HepG2 (cell line): Measurements from ENCODE around the gene GOLPH3. TPM values are rescaled to one million over a fixed set of nuclear protein-coding genes. Genes with fewer than 3 reads are reported as not detected.

Experiments used
- ATAC-seq: fragments of 200-7000 bp; cut with Tn5 transposase; 3 replicates; pipeline ENCODE4 v1.9.1; 2020; ENCODE audit warnings: mild to moderate bottlenecking, moderate library complexity
- Bru-seq: library from RNA; stranded (reverse); fragments of 400-500 nt; gene quantifications from one replicate; lab custom pipeline; 2021; lab: Mats Ljungman, UMichigan
- BruChase-seq, 2 experiments: library from RNA; stranded (reverse); fragments of 400-500 nt; gene quantifications; one replicate each; lab custom pipeline; 2021; lab: Mats Ljungman, UMichigan
- BruUV-seq: library from RNA; stranded (reverse); fragments of 400-500 nt; replicated peaks from 2 replicates; lab custom pipeline; 2021; lab: Mats Ljungman, UMichigan
- CTCF ChIA-PET: fragments of 300-600 bp; formaldehyde crosslinking; extraction: SDS; loops from one replicate; lab custom pipeline; 2021; ENCODE audit warnings: low total read pairs, inconsistent platforms, low intra/inter-chr PET ratio; lab: Yijun Ruan, JAX
- POLR2A ChIA-PET: fragments of 350-600 bp; sonication (Branson Sonifier 250); formaldehyde crosslinking; loops from one replicate; lab custom pipeline; 2020; ENCODE audit warnings: antibody characterized with exemption, inconsistent platforms; lab: Yijun Ruan, JAX
- DNase-seq: peaks from one replicate; pipeline ENCODE4 v3.0.0-alpha.2; 2015; ENCODE audit warnings: low spot score
- FAIRE-seq: peaks from 3 replicates; lab custom pipeline; 2011; peaks lifted over from hg19 to GRCh38; lab: Jason Lieb, UNC
- H2AFZ ChIP-seq: one replicate; pipeline ENCODE4 v1.6.1; 2011; ENCODE audit warnings: low read length, inconsistent platforms
- H3K27ac ChIP-seq: fragments of 300-600 bp; 3 replicates; pipeline ENCODE4 v1.8.0; 2011; ENCODE audit warnings: mixed run types, mild to moderate bottlenecking, mixed read lengths, low read length, inconsistent platforms; ENCODE audit not compliant: insufficient read depth; ENCODE audit errors: extremely low read length
- H3K27me3 ChIP-seq, 2 experiments: fragments of 200-600 bp in 1 of 2; 2 replicates in 1 of 2; 3 replicates in 1 of 2; pipeline versions ENCODE4 v1.6.0 to v1.8.0; 2011; ENCODE audit warnings: low read length in 2 of 2, mild to moderate bottlenecking in 2 of 2, moderate library complexity in 2 of 2, inconsistent platforms in 1 of 2; ENCODE audit not compliant: insufficient read depth in 2 of 2, control insufficient read depth in 1 of 2
- H3K36me3 ChIP-seq, 2 experiments: fragments of 200-600 bp in 1 of 2; replicated peaks in 1 of 2; 2 replicates in 1 of 2; 3 replicates in 1 of 2; pipeline versions ENCODE4 v1.5.1 to v1.8.0; 2011; ENCODE audit warnings: low read length in 2 of 2, inconsistent platforms in 1 of 2; ENCODE audit not compliant: insufficient read depth in 2 of 2, control insufficient read depth in 1 of 2
- H3K4me1 ChIP-seq: 2 replicates; pipeline ENCODE4 v1.5.1; 2012; ENCODE audit warnings: low read length, inconsistent platforms; ENCODE audit not compliant: insufficient read depth
- H3K4me2 ChIP-seq: 2 replicates; pipeline ENCODE4 v1.6.0; 2011; ENCODE audit warnings: low read depth, low read length, inconsistent platforms
- H3K4me3 ChIP-seq, 3 experiments: fragments of 200-600 bp in 1 of 3; sonication (generic), shearing (Covaris generic) in 1 of 3; replicated peaks in 1 of 3; 2 replicates each; pipeline ENCODE4 v1.5.1; 2011 to 2016; ENCODE audit warnings: low read length in 3 of 3, inconsistent platforms in 2 of 3, low read depth in 2 of 3, mild to moderate bottlenecking in 2 of 3, control low read depth in 1 of 3, mixed read lengths in 1 of 3; ENCODE audit not compliant: insufficient read depth in 1 of 3
- H3K79me2 ChIP-seq: one replicate; pipeline ENCODE4 v1.6.1; 2011; ENCODE audit warnings: low read length, inconsistent platforms; ENCODE audit not compliant: insufficient read depth
- H3K9ac ChIP-seq: 2 replicates; pipeline ENCODE4 v1.6.0; 2011; ENCODE audit warnings: mild to moderate bottlenecking, low read depth, low read length, inconsistent platforms; ENCODE audit not compliant: insufficient read depth
- H3K9me3 ChIP-seq: 2 replicates; pipeline ENCODE4 v1.5.1; 2012; ENCODE audit warnings: mild to moderate bottlenecking, low read length
- H4K20me1 ChIP-seq: 2 replicates; pipeline ENCODE4 v1.6.0; 2011; ENCODE audit warnings: inconsistent platforms, mild to moderate bottlenecking, low read length, moderate library complexity; ENCODE audit not compliant: insufficient read depth
- ATM ChIP-seq: fragments of 450-650 bp; IDR thresholded peaks from 2 replicates; pipeline ENCODE4 v1.7.1; 2017; ENCODE audit warnings: mild to moderate bottlenecking, borderline replicate concordance
- DNMT1 ChIP-seq: sonication (generic); formaldehyde crosslinking; IDR thresholded peaks from 2 replicates; pipeline ENCODE4 v1.5.1; 2020; ENCODE audit warnings: mild to moderate bottlenecking, missing genetic modification reagents
- DNMT3B ChIP-seq: conservative IDR thresholded peaks from 2 replicates; pipeline ENCODE4 v1.6.1; 2016; ENCODE audit warnings: missing biosample characterization, control low read depth
- ELF4 ChIP-seq: sonication (generic); formaldehyde crosslinking; IDR thresholded peaks from 2 replicates; pipeline ENCODE4 v1.5.0; 2020; ENCODE audit warnings: missing genetic modification reagents, mild to moderate bottlenecking, moderate library complexity, borderline replicate concordance
- FOXA3 ChIP-seq: IDR thresholded peaks from 2 replicates; pipeline ENCODE4 v1.6.1; 2016; ENCODE audit warnings: missing genetic modification reagents, missing compliant biosample characterization
- PHF8 ChIP-seq: sonication (generic); formaldehyde crosslinking; IDR thresholded peaks from 2 replicates; pipeline ENCODE4 v1.5.0; 2020; ENCODE audit warnings: missing genetic modification reagents
- ZBTB2 ChIP-seq: sonication (generic); formaldehyde crosslinking; IDR thresholded peaks from 2 replicates; pipeline ENCODE4 v1.8.0; 2022; ENCODE audit warnings: low read depth, missing genetic modification reagents
- ZBTB7B ChIP-seq: sonication (generic); formaldehyde crosslinking; IDR thresholded peaks from 2 replicates; pipeline ENCODE4 v1.4.0; 2020; ENCODE audit warnings: missing genetic modification reagents
- ZFP36 ChIP-seq: fragments of 150-350 bp; IDR thresholded peaks from 2 replicates; pipeline ENCODE4 v1.6.1; 2018; ENCODE audit warnings: borderline replicate concordance, low read length, low read depth; ENCODE audit not compliant: partially characterized antibody
- ZMAT3 ChIP-seq: sonication (generic); formaldehyde crosslinking; conservative IDR thresholded peaks from 2 replicates; pipeline ENCODE4 v1.7.0; 2021; ENCODE audit warnings: missing genetic modification reagents
- ZNF136 ChIP-seq: sonication (generic); formaldehyde crosslinking; IDR thresholded peaks from 2 replicates; pipeline ENCODE4 v1.8.1; 2022; ENCODE audit warnings: low read depth, mild to moderate bottlenecking, moderate library complexity, missing genetic modification reagents
- ZNF225 ChIP-seq: sonication (generic); formaldehyde crosslinking; IDR thresholded peaks from 2 replicates; pipeline ENCODE4 v1.4.0; 2020; ENCODE audit warnings: mild to moderate bottlenecking, missing genetic modification reagents
- ZNF451 ChIP-seq: sonication (generic); formaldehyde crosslinking; IDR thresholded peaks from 2 replicates; pipeline ENCODE4 v1.5.0; 2020; ENCODE audit warnings: mild to moderate bottlenecking, missing genetic modification reagents
- ZSCAN20 ChIP-seq: sonication (generic); formaldehyde crosslinking; IDR thresholded peaks from 2 replicates; pipeline ENCODE4 v1.4.0; 2020; ENCODE audit warnings: missing genetic modification reagents, mild to moderate bottlenecking, borderline replicate concordance
- WGBS: methylation state at CpG from one replicate; pipeline ENCODE4 v1.1.6; 2017; ENCODE audit warnings: low lambda C conversion rate; 5-methylcytosine and 5-hydroxymethylcytosine counted together
- in situ Hi-C: cut with HindIII; loops from 2 replicates; pipeline ENCODE4 v1.10.0; 2017; ENCODE audit warnings: low pct_unique_long_range_greater_than_20kb; ENCODE audit not compliant: extremely low pct_ligation_motif_present
- intact Hi-C: fragments of 100-400 bp; cut with micrococcal nuclease; formaldehyde crosslinking; loops from one replicate; pipeline ENCODE4 v1.10.0; 2022; ENCODE audit not compliant: unreplicated experiment
- long read RNA-seq, 2 experiments: library from RNA in 1 of 2; library from polyadenylated mRNA in 1 of 2; stranded (forward) in 1 of 2; unstranded in 1 of 2; transcript quantifications; one replicate each; pipeline ENCODE4 v2.0.0, GENCODE V29; 2019 to 2022
- polyA minus RNA-seq, 3 experiments: library from RNA; depleted of rRNA, polyadenylated mRNA; stranded (reverse); fragments of >200 nt; gene quantifications; 2 replicates each; pipeline ENCODE4 v1.2.3, GENCODE V29; 2011; ENCODE audit warnings: low replicate concordance in 1 of 3
- polyA plus RNA-seq, 8 experiments: library from polyadenylated mRNA; depleted of rRNA in 3 of 8; stranded (reverse) in 7 of 8; unstranded in 1 of 8; fragments of >200 nt; fragmentation: Illumina TruSeq in 4 of 8; extraction: Trizol in 4 of 8; gene quantifications; 2 replicates each; pipeline versions ENCODE4 v1.2.1 to v1.2.3, GENCODE V29; 2011 to 2016; ENCODE audit warnings: low read depth in 4 of 8, missing spikeins in 1 of 8, mixed read lengths in 1 of 8; ENCODE audit not compliant: insufficient read depth in 1 of 8
- total RNA-seq, 5 experiments: library from RNA; depleted of rRNA; stranded (reverse); fragments of >200 nt; fragmentation: Illumina TruSeq; extraction: Trizol; gene quantifications; 2 replicates each; pipeline ENCODE4 v1.2.3, GENCODE V29; 2016; ENCODE audit warnings: low read depth in 1 of 5
- TF ChIP-seq, protein P1 (sequence below): sonication (generic); formaldehyde crosslinking; IDR thresholded peaks from 2 replicates; pipeline ENCODE4 v1.8.1; 2023; ENCODE audit warnings: mild to moderate bottlenecking, missing genetic modification reagents

GOLPH3 gene
- total RNA-seq (2016; rRNA removed; fragmentation: Illumina TruSeq; extraction: Trizol) = 84.5 and 102 TPM in 2 replicates
- total RNA-seq (2016; cell fraction: cytosol; rRNA removed; fragmentation: Illumina TruSeq; extraction: Trizol; ENCODE audit: low read depth) = 20.7 and 21.6 TPM in 2 replicates
- 86.0 and 93.9 TPM in 2 replicates for total RNA-seq (2016; cell fraction: insoluble cytoplasmic fraction; rRNA removed; fragmentation: Illumina TruSeq; extraction: Trizol)
- 76.0 and 82.4 TPM in 2 replicates for total RNA-seq (2016; cell fraction: membrane; rRNA removed; fragmentation: Illumina TruSeq; extraction: Trizol)
- 42.1 and 43.2 TPM in 2 replicates for total RNA-seq (2016; cell fraction: nucleus; rRNA removed; fragmentation: Illumina TruSeq; extraction: Trizol)
- polyA plus RNA-seq (2011; rRNA removed) = 52.5 and 59.5 TPM in 2 replicates
- 36.8 and 52.8 TPM in 2 replicates for polyA plus RNA-seq (2011; cell fraction: cytosol; rRNA removed)
- 22.0 TPM in 2 replicates for polyA plus RNA-seq (2011; cell fraction: nucleus; rRNA removed)
- polyA plus RNA-seq (2012) = 57.7 and 69.6 TPM in 2 replicates
- polyA plus RNA-seq (2016; cell fraction: cytosol; fragmentation: Illumina TruSeq; extraction: Trizol; ENCODE audit: low read depth) = 12.8 and 16.5 TPM in 2 replicates
- 135 and 138 TPM in 2 replicates for polyA plus RNA-seq (2016; cell fraction: insoluble cytoplasmic fraction; fragmentation: Illumina TruSeq; extraction: Trizol; ENCODE audit: low read depth)
- polyA plus RNA-seq (2016; cell fraction: membrane; fragmentation: Illumina TruSeq; extraction: Trizol; ENCODE audit: low read depth) = 56.5 and 60.8 TPM in 2 replicates
- polyA plus RNA-seq (2016; cell fraction: nucleus; fragmentation: Illumina TruSeq; extraction: Trizol; ENCODE audit: insufficient read depth, low read depth) = 72.8 and 76.3 TPM in 2 replicates
- 91.4 and 138 TPM in 2 replicates for polyA minus RNA-seq (2011; rRNA and poly(A)+ RNA removed; ENCODE audit: low replicate concordance)
- polyA minus RNA-seq (2011; cell fraction: cytosol; rRNA and poly(A)+ RNA removed) = 69.1 and 70.2 TPM in 2 replicates
- 52.3 and 58.3 TPM in 2 replicates for polyA minus RNA-seq (2011; cell fraction: nucleus; rRNA and poly(A)+ RNA removed)
- Bru-seq, nascent RNA = percentile 96 among the genes with signal in this experiment
- BruChase-seq, experiment 1, labeled RNA remaining after a 6-hour chase = percentile 97 among the genes with signal in this experiment
- percentile 96 among the genes with signal in this experiment for BruChase-seq, experiment 2, labeled RNA remaining after a 2-hour chase
- long read RNA-seq, experiment 1, transcript GOLPH3-201 (4 exons, 2,721 nt) = major isoform, 113 of 123 reads
- long read RNA-seq, experiment 1, partial matches to known transcripts = 1 of 123 reads
- long read RNA-seq, experiment 1, other reads (novel, unspliced or antisense) = 5 of 123 reads
- long read RNA-seq, experiment 2, transcript GOLPH3-201 (4 exons, 2,721 nt) = major isoform, 35 of 154 reads
- long read RNA-seq, experiment 2, partial matches to known transcripts = 1 of 154 reads
- long read RNA-seq, experiment 2, other reads (novel, unspliced or antisense) = 117 of 154 reads

DNA sequence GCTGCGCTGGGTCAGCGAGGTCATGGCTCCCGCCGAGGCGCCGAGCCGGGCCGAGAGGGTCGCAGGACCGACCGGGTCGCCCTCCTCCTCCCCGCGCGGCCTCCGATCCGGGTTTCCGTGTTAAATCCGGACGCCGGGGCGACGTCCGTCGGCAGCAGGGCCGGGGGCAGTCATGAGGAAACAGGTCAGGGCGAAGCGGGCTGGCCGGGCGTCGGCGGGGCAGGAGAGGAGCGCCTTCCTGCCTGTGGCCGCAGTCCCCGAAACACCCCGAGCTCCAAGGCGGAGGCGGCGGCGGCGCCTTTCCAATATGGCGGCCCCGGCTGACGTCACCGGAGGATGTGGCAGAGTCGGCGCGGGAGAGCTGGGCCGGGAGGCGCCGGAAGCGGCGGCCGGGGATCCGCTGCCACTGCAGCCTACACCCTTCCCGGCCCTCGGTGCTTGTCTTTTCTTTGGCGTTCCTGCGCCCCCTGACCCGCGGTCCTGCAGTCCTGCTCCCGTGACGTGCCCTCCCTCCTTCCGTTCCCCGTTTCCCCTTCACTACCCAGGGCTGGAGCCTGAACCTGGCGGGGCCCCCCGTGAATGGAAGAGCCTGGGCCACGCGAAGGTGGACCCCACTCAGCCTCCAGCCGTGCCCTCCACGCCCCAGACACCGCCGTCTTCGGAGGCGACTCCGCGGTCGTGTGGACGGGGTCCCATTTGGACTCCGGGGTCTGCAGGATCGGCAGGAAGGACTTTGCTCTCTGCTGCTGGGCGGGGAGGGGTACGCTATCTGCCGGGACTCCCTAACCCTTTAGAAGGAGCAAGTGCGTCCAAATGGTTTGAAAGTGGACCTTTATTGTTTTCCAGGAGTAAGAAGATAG is at the start of gene GOLPH3:
Gene GOLPH3, minus strand, starts transcription at position 309 of the 860 bp plus-strand sequence. Its CDS starts 285 bp downstream, at position 24.
- Histone ChIP-seq H3K27ac (peak within 1 kb of the TSS; percentile 99), H2AFZ (peak within 1 kb of the TSS; percentile 17), H3K4me2 (peak within 1 kb of the TSS; percentile 85), H3K9me3 (no peaks in the 10 kb centered on the region), H3K79me2 (peaks cover 53% of the 10 kb centered on the region), H3K27me3 (no peaks in the 10 kb centered on the region; a peak in 1 of 5 replicates), H3K4me1 (peaks cover 39% of the 10 kb centered on the region), H3K36me3 (peaks cover 0 to 14% of the 10 kb centered on the region in 2 experiments; a peak in 3 of 5 replicates), H3K9ac (peak within 1 kb of the TSS; percentile 99), H3K4me3 (peak within 1 kb of the TSS; percentile 85 to 90 (median 87)), H4K20me1 (peaks cover 22% of the 10 kb centered on the region)
- peak; percentile 81 for DNase-seq
- CTCF ChIA-PET = no interaction called here
- POLR2A ChIA-PET = interaction anchor here (0.7 to 2.4 kb wide), 17 partner anchors 9 to 400 kb away, joined by 3 to 24 read pairs (median 3); no protein-coding TSS in a partner anchor
- WGBS = 1% methylated on average over 26 of the region's 85 CpGs
- in situ Hi-C loops (no loop called here), intact Hi-C loops (loop anchor here (1.0 to 5.0 kb wide), 2 partner anchors 19 to 138 kb away; partner anchors contain the start of gene MTMR12)
- FAIRE-seq = no peak
- peak; percentile 94 for ATAC-seq
- no TSS peak for BruUV-seq
- TF ChIP-seq, protein P1, sequence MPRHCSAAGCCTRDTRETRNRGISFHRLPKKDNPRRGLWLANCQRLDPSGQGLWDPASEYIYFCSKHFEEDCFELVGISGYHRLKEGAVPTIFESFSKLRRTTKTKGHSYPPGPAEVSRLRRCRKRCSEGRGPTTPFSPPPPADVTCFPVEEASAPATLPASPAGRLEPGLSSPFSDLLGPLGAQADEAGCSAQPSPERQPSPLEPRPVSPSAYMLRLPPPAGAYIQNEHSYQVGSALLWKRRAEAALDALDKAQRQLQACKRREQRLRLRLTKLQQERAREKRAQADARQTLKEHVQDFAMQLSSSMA (CRISPR knock-in tag) = no peak; the same call in 1 of the 2 replicates
- TF ChIP-seq ELF4 (CRISPR knock-in tag) = 0 out of 2 replicates have a peak, but pooled peaks have one; percentile 5
- TF ChIP-seq DNMT1 (CRISPR knock-in tag) = peak; percentile 85
- TF ChIP-seq FOXA3 (CRISPR knock-in tag) = peak; percentile 43; the same call in 1 of the 2 replicates
- TF ChIP-seq ZNF225 = peak; percentile 78; the same call in 1 of the 2 replicates
- no peak for TF ChIP-seq ATM
- TF ChIP-seq ZNF451 (CRISPR knock-in tag) = peak; percentile 54; the same call in 1 of the 2 replicates
- peak; percentile 83 for TF ChIP-seq PHF8
- peak; percentile 66; the same call in 1 of the 2 replicates for TF ChIP-seq ZBTB2 (CRISPR knock-in tag)
- peak; percentile 95 for TF ChIP-seq ZSCAN20 (CRISPR knock-in tag)
- peak; percentile 72 for TF ChIP-seq ZMAT3 (CRISPR knock-in tag)
- TF ChIP-seq ZNF136 = peak; percentile 72; the same call in 1 of the 2 replicates
- TF ChIP-seq ZFP36 = no peak
- TF ChIP-seq ZBTB7B (CRISPR knock-in tag) = peak; percentile 86
- no peak for TF ChIP-seq DNMT3B
